GM12892 (cell line): ENCODE results near the gene PARVB.

Experiments used
- DNase-seq: peaks from one replicate; pipeline ENCODE4 v3.0.0; 2011; ENCODE audit not compliant: insufficient read length
- FAIRE-seq: peaks from 2 replicates; lab custom pipeline; 2011; peaks lifted over from hg19 to GRCh38; lab: Jason Lieb, UNC
- POLR2A ChIP-seq: IDR thresholded peaks from 2 replicates; pipeline ENCODE4 v1.6.1; 2011; ENCODE audit warnings: low read depth, low read length, control low read depth
- POLR2AphosphoS5 ChIP-seq: IDR thresholded peaks from 2 replicates; pipeline ENCODE4 v1.6.1; 2011; ENCODE audit warnings: low read depth, low read length, control low read depth
- TAF1 ChIP-seq: IDR thresholded peaks from 2 replicates; pipeline ENCODE4 v1.6.1; 2011; ENCODE audit warnings: low read depth, mild to moderate bottlenecking, control low read depth, low read length, borderline replicate concordance

The PARVB gene

GRCh38 chr22:44160421-44160820 is 136.3 kb downstream of the PARVB start:
- DNase-seq (no peak), FAIRE-seq (no peak)
- no peak for TF ChIP-seq POLR2A

- DNase-seq (no peak), FAIRE-seq (no peak)
- no peak for TF ChIP-seq POLR2A
Observed at GRCh38 chr22:44161673-44162072, 137.6 kb downstream of the PARVB start.

GRCh38 chr22:44162960-44163359 is 138.9 kb downstream of the PARVB start:
- DNase-seq, result no peak
- no peak for FAIRE-seq
- no peak for TF ChIP-seq TAF1
- TF ChIP-seq POLR2A, result no peak
- TF ChIP-seq POLR2AphosphoS5, result 0 out of 2 replicates have a peak, but pooled peaks have one; percentile 39

GRCh38 chr22:44163536-44163935 is 139.4 kb downstream of the PARVB start:
- DNase-seq (no peak), FAIRE-seq (no peak)
- TF ChIP-seq POLR2AphosphoS5, result no peak; the same call in 1 of the 2 replicates

GRCh38 chr22:44164031-44164430 is 139.9 kb downstream of the PARVB start:
- TF ChIP-seq POLR2AphosphoS5, result no peak
- no peak for TF ChIP-seq TAF1
- TF ChIP-seq POLR2A, result no peak
- FAIRE-seq (no peak), DNase-seq (no peak)

GRCh38 chr22:44165286-44165874 is 141.3 kb downstream of the PARVB start:
- TF ChIP-seq POLR2A, result no peak
- DNase-seq, result no peak
- no peak for FAIRE-seq

- FAIRE-seq (no peak), DNase-seq (no peak)
- TF ChIP-seq POLR2A (no peak), TAF1 (no peak), POLR2AphosphoS5 (no peak; the same call in 1 of the 2 replicates)
Observed at GRCh38 chr22:44166498-44167276, 142.6 kb downstream of the PARVB start.

- FAIRE-seq (no peak), DNase-seq (no peak)
- TF ChIP-seq TAF1 (no peak), POLR2AphosphoS5 (no peak), POLR2A (no peak)
Observed at GRCh38 chr22:44167501-44167900, 143.4 kb downstream of the PARVB start.

GRCh38 chr22:44168206-44168605 is 144.1 kb downstream of the PARVB start:
- FAIRE-seq, result no peak
- DNase-seq, result no peak
- TF ChIP-seq TAF1, result no peak
- TF ChIP-seq POLR2A, result no peak
- TF ChIP-seq POLR2AphosphoS5, result no peak

- DNase-seq, result no peak
- no peak for FAIRE-seq
Observed at GRCh38 chr22:44170470-44170869, 146.4 kb downstream of the PARVB start.

GRCh38 chr22:44171561-44171960 is 147.5 kb downstream of the PARVB start:
- no peak for FAIRE-seq
- TF ChIP-seq POLR2AphosphoS5, result peak; percentile 62
- no peak for TF ChIP-seq TAF1
- 0 out of 2 replicates have a peak, but pooled peaks have one; percentile 2 for TF ChIP-seq POLR2A
- no peak for DNase-seq

More at GRCh38 chr22:44170470-44170869, 146.4 kb downstream of the PARVB start:
- TF ChIP-seq POLR2AphosphoS5, result no peak
- TF ChIP-seq POLR2A, result no peak
- TF ChIP-seq TAF1, result no peak

GRCh38 chr22:44172370-44173108 is 148.4 kb downstream of the PARVB start:
- DNase-seq, result peak; percentile 77
- FAIRE-seq, result peak; percentile 85
- TF ChIP-seq TAF1 (no peak), POLR2A (0 out of 2 replicates have a peak, but pooled peaks have one; percentile 2)
